ENCODE results near the gene CHCHD3.

The CHCHD3 gene

GRCh38 chr7:132996581-132997242 is 85.2 kb downstream of the CHCHD3 start:
- no peak overlapping the region for H3K9ac ChIP-seq (ENCODE audit: low read depth in 1 of 2, low read length in 2 of 2)
- H3K4me3 ChIP-seq (ENCODE audit: low read length in 2 of 2), result no peak overlapping the region
- H3K9me3 ChIP-seq (ENCODE audit: control insufficient read depth in 2 of 2, low read length in 2 of 2), result no peaks in the 10 kb centered on the region
- no peaks in the 10 kb centered on the region for H3K27me3 ChIP-seq (ENCODE audit: control insufficient read depth in 2 of 2, insufficient read depth in 2 of 2, low read length in 2 of 2)
- H3K36me3 ChIP-seq (ENCODE audit: control insufficient read depth in 2 of 2, insufficient read depth in 2 of 2, low read length in 2 of 2), result no peaks in the 10 kb centered on the region
- no peaks in the 10 kb centered on the region for H3K4me1 ChIP-seq (ENCODE audit: control insufficient read depth in 2 of 2, insufficient read depth in 2 of 2, low read length in 2 of 2)
- H3K27ac ChIP-seq (ENCODE audit: low read depth in 2 of 2, low read length in 2 of 2), result no peak overlapping the region

GRCh38 chr7:132993377-132994013 is 88.4 kb downstream of the CHCHD3 start:
- Histone ChIP-seq H3K9ac (ENCODE audit: low read depth in 1 of 2, low read length in 2 of 2) (no peak overlapping the region), H3K9me3 (ENCODE audit: control insufficient read depth in 2 of 2, low read length in 2 of 2) (no peaks in the 10 kb centered on the region), H3K4me3 (ENCODE audit: low read length in 2 of 2) (no peak overlapping the region), H3K4me1 (ENCODE audit: control insufficient read depth in 2 of 2, insufficient read depth in 2 of 2, low read length in 2 of 2) (no peaks in the 10 kb centered on the region), H3K27me3 (ENCODE audit: control insufficient read depth in 2 of 2, insufficient read depth in 2 of 2, low read length in 2 of 2) (no peaks in the 10 kb centered on the region), H3K36me3 (ENCODE audit: control insufficient read depth in 2 of 2, insufficient read depth in 2 of 2, low read length in 2 of 2) (no peaks in the 10 kb centered on the region), H3K27ac (ENCODE audit: low read depth in 2 of 2, low read length in 2 of 2) (no peak overlapping the region)

GRCh38 chr7:132991615-132992587 is 90.0 kb downstream of the CHCHD3 start:
- H3K27me3 ChIP-seq (ENCODE audit: control insufficient read depth in 2 of 2, insufficient read depth in 2 of 2, low read length in 2 of 2), result no peaks in the 10 kb centered on the region
- no peak overlapping the region for H3K9ac ChIP-seq (ENCODE audit: low read depth in 1 of 2, low read length in 2 of 2)
- H3K4me1 ChIP-seq (ENCODE audit: control insufficient read depth in 2 of 2, insufficient read depth in 2 of 2, low read length in 2 of 2), result no peaks in the 10 kb centered on the region
- H3K4me3 ChIP-seq (ENCODE audit: low read length in 2 of 2), result no peak overlapping the region
- no peak overlapping the region for H3K27ac ChIP-seq (ENCODE audit: low read depth in 2 of 2, low read length in 2 of 2)
- H3K36me3 ChIP-seq (ENCODE audit: control insufficient read depth in 2 of 2, insufficient read depth in 2 of 2, low read length in 2 of 2), result no peaks in the 10 kb centered on the region
- H3K9me3 ChIP-seq (ENCODE audit: control insufficient read depth in 2 of 2, low read length in 2 of 2), result no peaks in the 10 kb centered on the region

- no peak overlapping the region for H3K9ac ChIP-seq (ENCODE audit: low read depth in 1 of 2, low read length in 2 of 2)
Measured at GRCh38 chr7:132988117-132988516, 93.8 kb downstream of the CHCHD3 start.

GRCh38 chr7:132980402-132980801 is 101.5 kb downstream of the CHCHD3 start:
- H3K4me3 ChIP-seq (ENCODE audit: low read length in 2 of 2), result no peak overlapping the region
- no peak overlapping the region for H3K9ac ChIP-seq (ENCODE audit: low read depth in 1 of 2, low read length in 2 of 2)
- no peaks in the 10 kb centered on the region for H3K9me3 ChIP-seq (ENCODE audit: control insufficient read depth in 2 of 2, low read length in 2 of 2)
- H3K27me3 ChIP-seq (ENCODE audit: control insufficient read depth in 2 of 2, insufficient read depth in 2 of 2, low read length in 2 of 2), result no peaks in the 10 kb centered on the region
- H3K4me1 ChIP-seq (ENCODE audit: control insufficient read depth in 2 of 2, insufficient read depth in 2 of 2, low read length in 2 of 2), result no peaks in the 10 kb centered on the region
- no peak overlapping the region for H3K27ac ChIP-seq (ENCODE audit: low read depth in 2 of 2, low read length in 2 of 2)
- no peaks in the 10 kb centered on the region for H3K36me3 ChIP-seq (ENCODE audit: control insufficient read depth in 2 of 2, insufficient read depth in 2 of 2, low read length in 2 of 2)

More at GRCh38 chr7:132988117-132988516, 93.8 kb downstream of the CHCHD3 start:
- H3K4me1 ChIP-seq (ENCODE audit: control insufficient read depth in 2 of 2, insufficient read depth in 2 of 2, low read length in 2 of 2), result no peaks in the 10 kb centered on the region
- H3K27me3 ChIP-seq (ENCODE audit: control insufficient read depth in 2 of 2, insufficient read depth in 2 of 2, low read length in 2 of 2), result no peaks in the 10 kb centered on the region
- H3K4me3 ChIP-seq (ENCODE audit: low read length in 2 of 2), result no peak overlapping the region
- no peaks in the 10 kb centered on the region for H3K36me3 ChIP-seq (ENCODE audit: control insufficient read depth in 2 of 2, insufficient read depth in 2 of 2, low read length in 2 of 2)
- no peaks in the 10 kb centered on the region for H3K9me3 ChIP-seq (ENCODE audit: control insufficient read depth in 2 of 2, low read length in 2 of 2)
- H3K27ac ChIP-seq (ENCODE audit: low read depth in 2 of 2, low read length in 2 of 2), result no peak overlapping the region

- no peak overlapping the region for H3K4me3 ChIP-seq (ENCODE audit: low read length in 2 of 2)
- no peak overlapping the region for H3K9ac ChIP-seq (ENCODE audit: low read depth in 1 of 2, low read length in 2 of 2)
- no peaks in the 10 kb centered on the region for H3K4me1 ChIP-seq (ENCODE audit: control insufficient read depth in 2 of 2, insufficient read depth in 2 of 2, low read length in 2 of 2)
- H3K27me3 ChIP-seq (ENCODE audit: control insufficient read depth in 2 of 2, insufficient read depth in 2 of 2, low read length in 2 of 2), result no peaks in the 10 kb centered on the region
- H3K9me3 ChIP-seq (ENCODE audit: control insufficient read depth in 2 of 2, low read length in 2 of 2), result no peaks in the 10 kb centered on the region
- H3K36me3 ChIP-seq (ENCODE audit: control insufficient read depth in 2 of 2, insufficient read depth in 2 of 2, low read length in 2 of 2), result no peaks in the 10 kb centered on the region
- H3K27ac ChIP-seq (ENCODE audit: low read depth in 2 of 2, low read length in 2 of 2), result no peak overlapping the region
Measured at GRCh38 chr7:132979524-132979923, 102.4 kb downstream of the CHCHD3 start.

- H3K4me3 ChIP-seq (ENCODE audit: low read length in 2 of 2), result no peak overlapping the region
- H3K9ac ChIP-seq (ENCODE audit: low read depth in 1 of 2, low read length in 2 of 2), result no peak overlapping the region
- H3K27me3 ChIP-seq (ENCODE audit: control insufficient read depth in 2 of 2, insufficient read depth in 2 of 2, low read length in 2 of 2), result no peaks in the 10 kb centered on the region
- H3K9me3 ChIP-seq (ENCODE audit: control insufficient read depth in 2 of 2, low read length in 2 of 2), result no peaks in the 10 kb centered on the region
- no peaks in the 10 kb centered on the region for H3K4me1 ChIP-seq (ENCODE audit: control insufficient read depth in 2 of 2, insufficient read depth in 2 of 2, low read length in 2 of 2)
- peaks cover 5 to 9% of the 10 kb centered on the region in 2 donors for H3K36me3 ChIP-seq (ENCODE audit: control insufficient read depth in 2 of 2, insufficient read depth in 2 of 2, low read length in 2 of 2)
- no peak overlapping the region for H3K27ac ChIP-seq (ENCODE audit: low read depth in 2 of 2, low read length in 2 of 2)
Measured at GRCh38 chr7:132977234-132977633, 104.7 kb downstream of the CHCHD3 start.

GRCh38 chr7:132972745-132973144 is 109.1 kb downstream of the CHCHD3 start:
- Histone ChIP-seq H3K27ac (ENCODE audit: low read depth in 2 of 2, low read length in 2 of 2) (no peak overlapping the region), H3K36me3 (ENCODE audit: control insufficient read depth in 2 of 2, insufficient read depth in 2 of 2, low read length in 2 of 2) (peaks cover 5 to 9% of the 10 kb centered on the region in 2 donors), H3K9ac (ENCODE audit: low read depth in 1 of 2, low read length in 2 of 2) (no peak overlapping the region), H3K27me3 (ENCODE audit: control insufficient read depth in 2 of 2, insufficient read depth in 2 of 2, low read length in 2 of 2) (no peaks in the 10 kb centered on the region), H3K4me1 (ENCODE audit: control insufficient read depth in 2 of 2, insufficient read depth in 2 of 2, low read length in 2 of 2) (no peaks in the 10 kb centered on the region), H3K9me3 (ENCODE audit: control insufficient read depth in 2 of 2, low read length in 2 of 2) (no peaks in the 10 kb centered on the region), H3K4me3 (ENCODE audit: low read length in 2 of 2) (no peak overlapping the region)

GRCh38 chr7:132970257-132970656 is 111.6 kb downstream of the CHCHD3 start:
- Histone ChIP-seq H3K27ac (ENCODE audit: low read depth in 2 of 2, low read length in 2 of 2) (no peak overlapping the region), H3K9me3 (ENCODE audit: control insufficient read depth in 2 of 2, low read length in 2 of 2) (no peaks in the 10 kb centered on the region)

GRCh38 chr7:132969520-132969919 is 112.4 kb downstream of the CHCHD3 start:
- H3K9me3 ChIP-seq (ENCODE audit: control insufficient read depth in 2 of 2, low read length in 2 of 2), result no peaks in the 10 kb centered on the region
- H3K4me3 ChIP-seq (ENCODE audit: low read length in 2 of 2), result no peak overlapping the region
- H3K27ac ChIP-seq (ENCODE audit: low read depth in 2 of 2, low read length in 2 of 2), result no peak overlapping the region

More at GRCh38 chr7:132970257-132970656, 111.6 kb downstream of the CHCHD3 start:
- Histone ChIP-seq H3K4me1 (ENCODE audit: control insufficient read depth in 2 of 2, insufficient read depth in 2 of 2, low read length in 2 of 2) (no peaks in the 10 kb centered on the region), H3K4me3 (ENCODE audit: low read length in 2 of 2) (no peak overlapping the region), H3K27me3 (ENCODE audit: control insufficient read depth in 2 of 2, insufficient read depth in 2 of 2, low read length in 2 of 2) (no peaks in the 10 kb centered on the region), H3K36me3 (ENCODE audit: control insufficient read depth in 2 of 2, insufficient read depth in 2 of 2, low read length in 2 of 2) (peaks cover 5 to 9% of the 10 kb centered on the region in 2 donors), H3K9ac (ENCODE audit: low read depth in 1 of 2, low read length in 2 of 2) (no peak overlapping the region)

More at GRCh38 chr7:132969520-132969919, 112.4 kb downstream of the CHCHD3 start:
- Histone ChIP-seq H3K27me3 (ENCODE audit: control insufficient read depth in 2 of 2, insufficient read depth in 2 of 2, low read length in 2 of 2) (no peaks in the 10 kb centered on the region), H3K36me3 (ENCODE audit: control insufficient read depth in 2 of 2, insufficient read depth in 2 of 2, low read length in 2 of 2) (peaks cover 5 to 9% of the 10 kb centered on the region in 2 donors), H3K9ac (ENCODE audit: low read depth in 1 of 2, low read length in 2 of 2) (no peak overlapping the region), H3K4me1 (ENCODE audit: control insufficient read depth in 2 of 2, insufficient read depth in 2 of 2, low read length in 2 of 2) (no peaks in the 10 kb centered on the region)

Data from mucosa of rectum (tissue), 2 donors.